Right ventricle myocardium superior (tissue), 1 donor: ENCODE measurements around the gene PADI3. TPM values are rescaled to one million over a fixed set of nuclear protein-coding genes. Genes with fewer than 3 reads are reported as not detected.
"Not testable (repeated sequence)": the region's sequence is repeated elsewhere in the genome, so short reads cannot be mapped to it uniquely, and the experiment has no call there.

Experiments
- ATAC-seq: fragments of 200-7000 bp; cut with Tn5 transposase; one replicate; pipeline ENCODE4 v1.9.1; 2020; ENCODE audit warnings: mild to moderate bottlenecking; ENCODE audit not compliant: poor library complexity
- DNase-seq: peaks from one replicate; pipeline ENCODE4 v3.0.0-alpha.2; 2020
- intact Hi-C: fragments of 100-400 bp; cut with DNase I; formaldehyde crosslinking; loops from one replicate; pipeline ENCODE4 v1.11.2; 2022
- microRNA-seq: library from miRNA; unstranded; fragments of <30 nt; microRNA quantifications from one replicate; pipeline ENCODE4 v1.2.0, GENCODE V29; 2020
- total RNA-seq: library from RNA; stranded (reverse); fragmentation: NEBNext Ultra II Directional; extraction: Animal tissue kit (Norgen Biotek cat#: 25700); gene quantifications from one replicate; pipeline ENCODE4 v1.2.1, GENCODE V29; 2021
- donor health status: DM: no; HTN: yes; CAD: no; lungs with severe emphysema.

PADI3 gene
- total RNA-seq, 1 donor from 2014 or later, result not detected

DNA sequence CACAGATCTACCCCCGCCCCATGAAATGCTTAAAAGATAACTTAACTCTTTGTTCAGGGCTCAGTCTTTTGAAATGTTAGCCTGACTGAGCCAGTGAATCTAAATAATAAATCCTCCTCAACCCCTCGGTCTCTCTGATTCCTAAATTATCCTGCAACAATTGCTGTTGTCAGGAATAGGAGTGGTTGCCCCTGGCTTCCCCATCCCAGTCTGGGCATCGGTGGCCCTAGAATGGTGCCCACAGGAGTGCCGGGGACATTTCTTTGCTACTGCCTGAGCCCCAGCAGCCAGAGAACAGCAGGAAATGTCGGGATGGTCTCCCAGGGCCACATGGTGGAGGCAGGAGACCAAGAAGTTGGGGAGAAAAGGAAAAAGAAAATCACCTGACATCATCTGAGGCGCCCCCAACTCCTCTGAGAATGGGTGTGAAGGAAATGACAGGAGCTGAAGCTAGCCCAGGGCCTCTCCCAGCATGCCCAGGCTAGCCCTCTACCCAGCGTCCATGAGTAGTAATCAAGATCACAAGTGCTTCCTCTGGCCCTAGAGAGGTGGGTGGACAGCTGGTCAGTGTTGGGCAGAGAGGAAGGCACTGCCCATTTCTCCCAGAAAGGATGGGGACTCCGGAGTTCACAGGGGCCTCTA, 60.6 kb downstream of the PADI3 start:
- ATAC-seq, result no peak
- no peak for DNase-seq
- intact Hi-C loops, result no loop called here

DNA sequence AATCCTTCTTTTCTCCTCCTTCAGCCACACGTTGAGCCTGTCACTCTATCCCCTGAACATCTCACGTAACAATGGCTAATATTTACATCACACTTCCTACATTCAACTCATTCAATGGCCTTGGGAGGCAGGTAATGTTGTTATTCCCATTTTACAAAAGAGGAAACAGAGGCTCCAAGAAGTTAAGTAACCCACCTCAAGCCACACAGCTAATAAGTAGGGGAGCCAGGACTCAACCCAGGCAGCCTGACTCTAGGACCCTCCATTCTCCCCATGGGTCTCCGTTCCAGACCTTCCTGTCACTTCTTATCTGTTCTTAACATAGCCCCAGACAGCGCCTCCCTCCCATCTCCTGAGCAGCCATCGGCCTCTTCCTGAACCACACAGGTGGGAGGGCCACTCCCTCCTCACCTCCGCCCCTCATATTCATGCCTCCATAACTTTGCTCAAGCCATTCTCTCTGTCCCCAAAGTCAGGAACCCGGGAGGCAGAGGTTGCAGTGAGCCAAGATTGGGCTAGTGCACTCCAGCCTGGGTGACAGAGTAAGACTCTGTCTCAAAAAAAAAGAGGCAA, 61.3 kb downstream of the PADI3 start:
- no peak for DNase-seq
- no peak for ATAC-seq
- intact Hi-C loops, result no loop called here

GRCh38 chr1:17313530-17314309, 64.8 kb downstream of the PADI3 start:
- intact Hi-C loops, result no loop called here
- ATAC-seq, result no peak
- DNase-seq, result no peak

DNA sequence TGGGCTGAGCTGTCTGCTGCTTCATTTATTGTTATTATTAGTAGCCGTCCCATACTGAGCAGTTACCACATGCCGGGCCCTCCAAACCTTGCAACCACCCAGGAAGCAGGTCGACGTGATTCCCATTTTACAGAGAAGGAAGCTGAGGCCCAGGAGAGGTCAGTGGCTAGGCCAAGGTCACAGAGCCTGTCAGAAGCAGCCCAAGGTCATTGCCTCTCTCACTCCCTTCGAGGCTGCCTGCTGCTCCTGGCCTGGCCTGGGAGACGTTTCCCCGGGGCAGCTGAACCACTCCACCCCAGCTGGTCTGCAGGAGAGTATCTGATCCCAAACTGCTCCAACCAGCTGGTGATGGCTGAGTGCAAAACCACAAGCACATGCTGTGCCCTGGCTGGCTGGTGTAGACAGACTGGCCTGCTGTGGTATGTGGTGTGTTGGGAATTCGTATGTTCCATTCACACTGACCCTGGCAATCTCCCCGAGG, 65.6 kb downstream of the PADI3 start:
- DNase-seq (no peak), ATAC-seq (no peak)
- intact Hi-C loops, result no loop called here

DNA sequence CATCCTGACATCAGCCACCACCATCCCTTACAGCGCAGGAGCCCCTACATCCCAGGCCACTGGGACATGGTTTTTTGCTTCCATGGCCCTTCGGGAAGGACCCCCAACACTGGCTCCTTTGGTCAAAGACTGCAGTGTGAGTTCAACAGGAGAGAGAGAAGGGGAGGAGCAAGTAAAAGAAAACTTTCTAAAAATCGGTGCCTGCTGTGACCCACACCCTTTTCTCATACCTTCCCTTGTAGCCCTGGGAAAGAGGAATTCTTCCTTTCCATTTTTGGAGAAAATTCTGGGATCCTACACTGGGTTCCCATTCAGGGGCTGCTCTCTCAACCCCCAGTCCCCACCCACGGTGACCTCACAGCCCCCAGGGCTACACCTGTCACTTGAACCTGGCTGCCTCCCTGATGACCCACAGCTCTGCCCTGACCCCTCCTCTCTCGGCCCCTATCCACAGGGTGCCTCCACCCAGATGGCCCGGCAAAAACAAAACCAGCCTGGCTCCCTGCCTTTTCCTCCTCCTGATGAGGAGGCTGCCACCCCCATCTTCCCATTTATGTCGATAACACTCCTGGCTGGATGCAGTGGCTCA, 66.7 kb downstream of the PADI3 start:
- no peak for DNase-seq
- intact Hi-C loops, result no loop called here

GRCh38 chr1:17316704-17317103, 67.8 kb downstream of the PADI3 start:
- ATAC-seq, result no peak

More for the DNA sequence above, 66.7 kb downstream of the PADI3 start:
- ATAC-seq, result no peak

GRCh38 chr1:17318262-17318661, 69.4 kb downstream of the PADI3 start:
- ATAC-seq (no peak), DNase-seq (no peak)
- intact Hi-C loops, result no loop called here

More at GRCh38 chr1:17316704-17317103, 67.8 kb downstream of the PADI3 start:
- DNase-seq, result no peak
- intact Hi-C loops, result no loop called here

DNA sequence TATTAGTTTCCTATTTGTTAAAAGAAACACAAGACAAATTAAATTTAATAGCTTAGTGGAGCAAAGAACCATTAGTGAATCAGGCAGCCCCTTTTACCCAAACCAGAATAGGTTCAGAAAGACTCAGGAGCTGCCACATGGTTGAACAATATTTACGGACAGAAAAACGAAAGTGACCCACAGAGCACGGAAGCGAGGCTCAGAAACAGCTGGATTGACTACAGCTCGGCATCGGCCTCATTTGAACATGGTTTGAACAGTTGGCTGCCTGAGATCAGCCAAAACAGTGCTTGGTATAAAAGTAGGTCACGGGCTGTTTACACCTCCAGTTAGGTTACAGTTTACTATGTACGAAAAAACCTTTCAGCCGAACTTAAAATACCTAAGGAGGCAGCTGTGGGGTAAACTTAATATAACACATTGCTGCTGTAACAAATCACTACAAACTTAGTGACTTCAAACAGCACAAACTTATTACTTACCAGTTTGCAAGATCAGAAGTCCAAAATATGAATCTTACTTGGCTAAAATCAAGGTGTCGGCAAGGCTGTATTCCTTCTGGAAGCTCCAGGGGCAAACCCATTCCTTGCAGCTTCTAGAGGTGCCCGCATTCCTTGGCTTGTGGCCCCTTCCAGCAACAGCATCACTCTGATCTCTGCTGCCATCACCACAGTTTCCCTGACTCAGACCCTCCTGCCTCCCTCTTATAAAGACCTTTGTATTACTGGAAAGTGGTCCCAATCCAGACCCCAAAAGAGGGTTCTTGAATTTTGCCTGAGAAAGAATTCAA, 70.9 kb downstream of the PADI3 start:
- intact Hi-C loops, result no loop called here
- ATAC-seq (no peak), DNase-seq (no peak)

DNA sequence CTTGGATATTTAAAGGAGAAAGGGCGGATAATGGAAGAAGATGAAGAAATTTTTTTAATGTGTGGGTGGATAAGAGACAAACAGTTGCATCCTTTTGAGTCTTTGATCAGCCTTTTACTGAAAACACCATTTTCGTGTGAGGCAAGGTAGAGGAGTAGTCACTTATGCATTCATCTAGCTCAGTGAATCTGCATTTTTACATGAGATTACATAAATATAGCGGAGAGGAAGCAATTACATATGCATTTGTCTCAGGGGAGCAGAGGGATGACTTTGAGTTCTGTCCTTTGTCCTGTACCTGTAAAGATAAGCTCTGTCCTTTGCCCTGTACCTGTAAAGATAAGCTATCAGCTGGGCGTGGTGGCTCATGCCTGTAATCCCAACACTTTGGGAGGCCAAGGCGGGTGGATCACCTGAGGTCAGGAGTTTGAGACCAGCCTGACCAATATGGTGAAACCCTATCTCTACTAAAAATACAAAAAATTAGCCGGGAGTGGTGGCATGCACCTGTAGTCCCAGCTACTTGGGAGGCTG, 73.0 kb downstream of the PADI3 start:
- intact Hi-C loops, ATAC-seq, DNase-seq: not testable (repeated sequence)

DNA sequence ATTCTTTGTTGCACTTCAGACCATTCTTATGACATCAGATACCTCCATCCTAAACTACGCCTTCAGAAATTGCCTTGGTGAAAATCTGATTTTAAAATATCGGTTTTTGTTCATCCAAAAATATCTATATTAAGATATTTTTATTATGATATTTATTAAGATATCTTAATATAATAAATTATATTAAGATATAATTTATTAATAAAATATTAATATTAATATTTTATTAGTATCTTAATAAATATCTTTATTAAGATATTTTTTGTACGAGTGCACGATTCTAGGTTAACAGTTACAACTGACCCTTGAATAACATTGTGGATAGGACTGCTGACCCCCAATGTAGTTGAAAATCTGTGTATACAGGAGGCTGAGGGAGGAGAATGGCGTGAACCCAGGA, 80.0 kb downstream of the PADI3 start:
- intact Hi-C loops, result no loop called here
- ATAC-seq (no peak), DNase-seq (no peak)

DNA sequence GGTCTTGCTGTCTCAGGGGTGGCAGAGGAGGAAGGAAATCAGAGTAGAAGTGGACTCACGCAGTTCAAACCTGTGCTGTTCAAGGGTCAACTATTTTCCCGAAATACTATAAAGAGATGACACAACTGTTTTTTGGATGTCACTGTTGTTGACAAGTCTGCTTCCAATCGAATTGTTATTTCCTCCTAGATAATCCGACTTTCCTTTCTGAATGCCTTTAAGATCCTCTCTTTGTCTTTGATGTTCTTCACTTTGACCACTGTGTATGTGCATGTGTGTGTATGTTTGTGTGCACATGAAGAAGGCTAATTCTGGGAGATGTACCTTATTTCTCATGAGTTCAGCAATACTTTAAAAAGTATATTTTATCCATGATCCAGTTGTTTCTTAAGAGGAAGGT, 80.7 kb downstream of the PADI3 start:
- intact Hi-C loops, result no loop called here
- no peak for ATAC-seq
- DNase-seq, result no peak

- intact Hi-C loops, result no loop called here
- no peak for DNase-seq
- no peak for ATAC-seq
These were observed 82.0 kb downstream of the PADI3 start for GRCh38 chr1:17330856-17331255.

- no peak for ATAC-seq
- intact Hi-C loops, result no loop called here
- DNase-seq, result no peak
These were observed 84.2 kb downstream of the PADI3 start for GRCh38 chr1:17333081-17333480.

Small RNA genes lying within 50 kb of the gene (microRNA-seq; reads per million reads assigned to microRNA genes)
- not detected for gene MIR3972

Other genes with a start within 250 kb of the PADI3 start
- gene ATP13A2, start 237.2 kb upstream of the PADI3 start, total RNA-seq, result 15.6 TPM
- 409 TPM for gene SDHB, start 195.1 kb upstream of the PADI3 start, total RNA-seq
- gene PADI2, start 129.6 kb upstream of the PADI3 start, total RNA-seq, result 0.46 TPM
- gene PADI1, start 44.0 kb upstream of the PADI3 start, total RNA-seq, result not detected
- 0.48 TPM for gene PADI4, start 59.1 kb downstream of the PADI3 start, total RNA-seq
- gene PADI6, start 123.1 kb downstream of the PADI3 start, total RNA-seq, result not detected
- gene RCC2, start 190.6 kb downstream of the PADI3 start, total RNA-seq, result 11.3 TPM